HEK293 (cell line): ENCODE results near the gene PNMA8A.

Experiments
- CTCF ChIA-PET: fragments of 350-600 bp; formaldehyde crosslinking; extraction: SDS; loops from one replicate; lab custom pipeline; 2021; ENCODE audit warnings: antibody characterized with exemption; lab: Yijun Ruan, JAX
- POLR2A ChIA-PET: fragments of 300-600 bp; formaldehyde crosslinking; extraction: SDS; loops from one replicate; lab custom pipeline; 2020; ENCODE audit warnings: antibody characterized with exemption, inconsistent platforms; lab: Yijun Ruan, JAX
- H3K27ac ChIP-seq: fragments of 200-500 bp; sonication (Bioruptor generic); 2 replicates; pipeline ENCODE4 v1.5.1; 2014; ENCODE audit warnings: low read depth, low read length, control low read depth, inconsistent platforms; ENCODE audit errors: extremely low read depth
- H3K36me3 ChIP-seq, 2 experiments: fragments of 200-500 bp in 1 of 2; sonication (Bioruptor generic) in 1 of 2; 1 replicate in 1 of 2; 2 replicates in 1 of 2; pipeline ENCODE4 v1.5.1; 2014 to 2017; ENCODE audit warnings: inconsistent platforms in 2 of 2, low read length in 2 of 2; ENCODE audit not compliant: control insufficient read depth in 2 of 2, insufficient read depth in 1 of 2
- H3K4me1 ChIP-seq: fragments of 200-500 bp; sonication (Bioruptor generic); 2 replicates; pipeline ENCODE4 v1.5.1; 2014; ENCODE audit warnings: mild to moderate bottlenecking, low read length, inconsistent platforms; ENCODE audit not compliant: control insufficient read depth, insufficient read depth
- H3K4me3 ChIP-seq: 2 replicates; pipeline ENCODE4 v1.5.1; 2011; ENCODE audit warnings: low read depth, mild to moderate bottlenecking, control low read depth, low read length, moderate library complexity
- H3K9me3 ChIP-seq: fragments of 200-500 bp; sonication (Bioruptor generic); 2 replicates; pipeline ENCODE4 v1.5.1; 2014; ENCODE audit warnings: low read depth, low read length, inconsistent platforms; ENCODE audit not compliant: control insufficient read depth, insufficient read depth
- BCL11A ChIP-seq: fragments of 450-650 bp; formaldehyde crosslinking; IDR thresholded peaks from 2 replicates; pipeline ENCODE4 v1.5.1; 2016; ENCODE audit warnings: low read depth, missing biosample characterization, missing genetic modification characterization
- GLI4 ChIP-seq: fragments of 450-650 bp; formaldehyde crosslinking; IDR thresholded peaks from 2 replicates; pipeline ENCODE4 v1.5.1; 2016; ENCODE audit warnings: missing biosample characterization, missing genetic modification characterization
- KLF10 ChIP-seq: fragments of 450-650 bp; IDR thresholded peaks from 2 replicates; pipeline ENCODE4 v1.5.1; 2018; ENCODE audit warnings: missing biosample characterization, mild to moderate bottlenecking, missing genetic modification characterization
- KLF7 ChIP-seq: fragments of 450-650 bp; formaldehyde crosslinking; IDR thresholded peaks from 2 replicates; pipeline ENCODE4 v1.5.1; 2016; ENCODE audit warnings: missing biosample characterization, missing genetic modification characterization, borderline replicate concordance
- SCRT2 ChIP-seq: fragments of 450-650 bp; formaldehyde crosslinking; IDR thresholded peaks from 2 replicates; pipeline ENCODE4 v1.5.1; 2016; ENCODE audit warnings: missing biosample characterization, missing genetic modification characterization
- SP7 ChIP-seq: fragments of 450-650 bp; formaldehyde crosslinking; IDR thresholded peaks from 2 replicates; pipeline ENCODE4 v1.5.1; 2016; ENCODE audit warnings: missing biosample characterization, missing genetic modification characterization
- ZBTB1 ChIP-seq: fragments of 450-650 bp; formaldehyde crosslinking; IDR thresholded peaks from 2 replicates; pipeline ENCODE4 v1.5.1; 2016; ENCODE audit warnings: missing biosample characterization, missing genetic modification characterization
- ZBTB17 ChIP-seq: fragments of 450-650 bp; formaldehyde crosslinking; IDR thresholded peaks from 2 replicates; pipeline ENCODE4 v1.5.1; 2016; ENCODE audit warnings: missing biosample characterization, missing genetic modification characterization
- ZBTB21 ChIP-seq: fragments of 450-650 bp; formaldehyde crosslinking; IDR thresholded peaks from 2 replicates; pipeline ENCODE4 v1.5.1; 2017; ENCODE audit warnings: missing biosample characterization, missing genetic modification characterization
- ZNF202 ChIP-seq: fragments of 450-650 bp; formaldehyde crosslinking; IDR thresholded peaks from 2 replicates; pipeline ENCODE4 v1.5.1; 2016; ENCODE audit warnings: missing biosample characterization, missing genetic modification characterization, borderline replicate concordance
- ZNF23 ChIP-seq: fragments of 450-650 bp; formaldehyde crosslinking; IDR thresholded peaks from 2 replicates; pipeline ENCODE4 v1.5.1; 2016; ENCODE audit warnings: missing biosample characterization, missing genetic modification characterization, borderline replicate concordance
- ZNF24 ChIP-seq: fragments of 450-650 bp; formaldehyde crosslinking; IDR thresholded peaks from 2 replicates; pipeline ENCODE4 v1.5.1; 2016; ENCODE audit warnings: missing biosample characterization, missing genetic modification characterization
- ZNF311 ChIP-seq: fragments of 450-650 bp; formaldehyde crosslinking; IDR thresholded peaks from 2 replicates; pipeline ENCODE4 v1.5.1; 2017; ENCODE audit warnings: missing biosample characterization, missing genetic modification characterization, borderline replicate concordance
- ZNF423 ChIP-seq: fragments of 450-650 bp; formaldehyde crosslinking; IDR thresholded peaks from 2 replicates; pipeline ENCODE4 v1.5.1; 2016; ENCODE audit warnings: missing biosample characterization, missing genetic modification characterization
- ZNF426 ChIP-seq: fragments of 450-650 bp; formaldehyde crosslinking; IDR thresholded peaks from 2 replicates; pipeline ENCODE4 v1.5.1; 2017; ENCODE audit warnings: missing biosample characterization, missing genetic modification characterization, mild to moderate bottlenecking, inconsistent platforms, moderate library complexity
- ZNF433 ChIP-seq: fragments of 450-650 bp; formaldehyde crosslinking; IDR thresholded peaks from 2 replicates; pipeline ENCODE4 v1.5.1; 2016; ENCODE audit warnings: missing biosample characterization, missing genetic modification characterization, low read depth
- ZNF501 ChIP-seq: fragments of 450-650 bp; formaldehyde crosslinking; IDR thresholded peaks from 2 replicates; pipeline ENCODE4 v1.5.1; 2016; ENCODE audit warnings: missing biosample characterization, missing genetic modification characterization
- ZNF510 ChIP-seq: fragments of 450-650 bp; formaldehyde crosslinking; IDR thresholded peaks from 2 replicates; pipeline ENCODE4 v1.5.1; 2018; ENCODE audit warnings: mild to moderate bottlenecking, missing genetic modification characterization, missing biosample characterization; ENCODE audit not compliant: insufficient replicate concordance
- ZNF549 ChIP-seq: fragments of 450-650 bp; IDR thresholded peaks from 2 replicates; pipeline ENCODE4 v1.5.1; 2018; ENCODE audit warnings: missing biosample characterization, missing genetic modification characterization, mild to moderate bottlenecking, inconsistent platforms, moderate library complexity
- ZNF610 ChIP-seq: fragments of 450-650 bp; formaldehyde crosslinking; IDR thresholded peaks from 2 replicates; pipeline ENCODE4 v1.5.1; 2016; ENCODE audit warnings: missing biosample characterization, missing genetic modification characterization, borderline replicate concordance
- ZNF776 ChIP-seq: fragments of 450-650 bp; formaldehyde crosslinking; IDR thresholded peaks from 2 replicates; pipeline ENCODE4 v1.5.0; 2017; ENCODE audit warnings: missing biosample characterization, missing genetic modification characterization, borderline replicate concordance
- TF ChIP-seq, protein P1 (sequence below): fragments of 450-650 bp; formaldehyde crosslinking; IDR thresholded peaks from 2 replicates; pipeline ENCODE4 v1.5.1; 2017; ENCODE audit warnings: missing biosample characterization, missing genetic modification characterization
- TF ChIP-seq, protein P2 (sequence below): fragments of 450-650 bp; formaldehyde crosslinking; IDR thresholded peaks from 2 replicates; pipeline ENCODE4 v1.5.1; 2016; ENCODE audit warnings: missing biosample characterization, missing genetic modification characterization
- TF ChIP-seq, protein P3 (sequence below): fragments of 450-650 bp; formaldehyde crosslinking; IDR thresholded peaks from 2 replicates; pipeline ENCODE4 v1.5.1; 2016; ENCODE audit warnings: missing biosample characterization, missing genetic modification characterization

PNMA8A gene

DNA sequence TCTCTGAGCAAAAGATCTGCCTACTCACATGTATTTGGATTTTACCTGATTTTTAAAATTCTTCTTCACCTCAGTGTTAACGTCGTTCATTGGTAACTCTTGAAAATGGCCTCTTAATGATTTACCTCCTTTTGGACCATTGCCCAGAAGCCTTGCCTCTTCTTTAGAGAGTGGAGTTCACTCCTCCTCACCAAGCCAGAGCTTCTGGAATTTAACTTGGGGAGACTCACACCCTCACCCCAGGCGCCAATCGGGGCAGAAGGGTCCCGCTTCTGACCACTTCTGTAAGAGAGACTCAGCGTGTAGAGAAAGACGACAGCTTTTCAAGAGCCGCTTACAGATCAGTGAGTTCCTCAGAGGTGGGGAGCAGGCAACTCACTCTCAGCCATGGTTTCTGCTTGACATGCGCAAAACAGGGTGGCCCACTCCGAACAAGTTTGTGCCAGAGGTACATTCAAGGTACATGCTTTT is 45.3 kb downstream of the PNMA8A start:
- peak overlapping the region; percentile 30 for H3K4me3 ChIP-seq
- H3K9me3 ChIP-seq: no peaks in the 10 kb centered on the region
- ChIA-PET CTCF (interaction anchor here (0.9 to 1.7 kb wide), 3 partner anchors 8 to 350 kb away, joined by 3 to 6 read pairs (median 3); no protein-coding TSS in a partner anchor), POLR2A (interaction anchor here (2.3 kb wide), 1 partner anchor 13 kb away, joined by 10 read pairs; the partner anchor contains the start of gene CCDC8)
- H3K27ac ChIP-seq: no peak overlapping the region; the same call in 1 of the 2 replicates
- H3K36me3 ChIP-seq: no peaks in the 10 kb centered on the region
- TF ChIP-seq, protein P1, sequence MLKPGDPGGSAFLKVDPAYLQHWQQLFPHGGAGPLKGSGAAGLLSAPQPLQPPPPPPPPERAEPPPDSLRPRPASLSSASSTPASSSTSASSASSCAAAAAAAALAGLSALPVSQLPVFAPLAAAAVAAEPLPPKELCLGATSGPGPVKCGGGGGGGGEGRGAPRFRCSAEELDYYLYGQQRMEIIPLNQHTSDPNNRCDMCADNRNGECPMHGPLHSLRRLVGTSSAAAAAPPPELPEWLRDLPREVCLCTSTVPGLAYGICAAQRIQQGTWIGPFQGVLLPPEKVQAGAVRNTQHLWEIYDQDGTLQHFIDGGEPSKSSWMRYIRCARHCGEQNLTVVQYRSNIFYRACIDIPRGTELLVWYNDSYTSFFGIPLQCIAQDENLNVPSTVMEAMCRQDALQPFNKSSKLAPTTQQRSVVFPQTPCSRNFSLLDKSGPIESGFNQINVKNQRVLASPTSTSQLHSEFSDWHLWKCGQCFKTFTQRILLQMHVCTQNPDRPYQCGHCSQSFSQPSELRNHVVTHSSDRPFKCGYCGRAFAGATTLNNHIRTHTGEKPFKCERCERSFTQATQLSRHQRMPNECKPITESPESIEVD: no peak
- TF ChIP-seq KLF7 (tag by site-specific recombination) (no peak), ZNF423 (tag by site-specific recombination) (no peak), ZNF610 (tag by site-specific recombination) (no peak), ZNF23 (tag by site-specific recombination) (no peak), ZNF433 (tag by site-specific recombination) (no peak), ZNF776 (tag by site-specific recombination) (no peak), SP7 (tag by site-specific recombination) (no peak), GLI4 (tag by site-specific recombination) (no peak), BCL11A (tag by site-specific recombination) (no peak), SCRT2 (tag by site-specific recombination) (no peak), ZNF549 (tag by site-specific recombination) (no peak), KLF10 (tag by site-specific recombination) (no peak), ZBTB1 (tag by site-specific recombination) (no peak), ZNF510 (tag by site-specific recombination) (no peak), ZNF426 (tag by site-specific recombination) (no peak)
- TF ChIP-seq, protein P2, sequence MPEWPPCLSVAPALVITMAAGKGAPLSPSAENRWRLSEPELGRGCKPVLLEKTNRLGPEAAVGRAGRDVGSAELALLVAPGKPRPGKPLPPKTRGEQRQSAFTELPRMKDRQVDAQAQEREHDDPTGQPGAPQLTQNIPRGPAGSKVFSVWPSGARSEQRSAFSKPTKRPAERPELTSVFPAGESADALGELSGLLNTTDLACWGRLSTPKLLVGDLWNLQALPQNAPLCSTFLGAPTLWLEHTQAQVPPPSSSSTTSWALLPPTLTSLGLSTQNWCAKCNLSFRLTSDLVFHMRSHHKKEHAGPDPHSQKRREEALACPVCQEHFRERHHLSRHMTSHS: no peak
- peaks cover 7% of the 10 kb centered on the region for H3K4me1 ChIP-seq

DNA sequence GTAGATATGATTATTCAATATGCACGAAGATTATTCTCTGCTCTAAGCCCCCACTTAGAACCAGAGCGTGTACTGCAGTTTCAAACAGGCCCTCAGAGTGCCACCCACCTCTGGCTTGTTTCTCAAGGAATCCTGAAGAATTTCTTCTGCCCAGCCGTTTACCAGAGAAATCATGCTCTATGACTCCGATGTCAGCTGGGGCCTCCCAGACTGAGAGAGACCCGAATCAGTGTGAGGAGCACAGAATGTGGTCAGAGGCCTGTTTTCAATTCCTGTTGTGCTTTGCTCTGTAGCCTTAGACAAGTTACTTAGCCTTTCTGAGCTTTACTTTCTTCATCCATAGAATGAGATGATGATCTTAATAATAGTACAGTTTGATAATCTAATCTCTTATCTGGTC is 48.2 kb downstream of the PNMA8A start:
- no peaks in the 10 kb centered on the region for H3K9me3 ChIP-seq
- peaks cover 7% of the 10 kb centered on the region for H3K4me1 ChIP-seq
- no peak overlapping the region for H3K27ac ChIP-seq
- no peaks in the 10 kb centered on the region for H3K36me3 ChIP-seq
- ChIA-PET CTCF (interaction anchor here (0.6 kb wide), 1 partner anchor 28 kb away, joined by 4 read pairs; no protein-coding TSS in a partner anchor), POLR2A (no interaction called here)
- no peak overlapping the region for H3K4me3 ChIP-seq
- no peak for TF ChIP-seq ZNF311 (tag by site-specific recombination)
- no peak for TF ChIP-seq ZNF202 (tag by site-specific recombination)
- no peak for TF ChIP-seq ZBTB21 (tag by site-specific recombination)
- TF ChIP-seq ZNF24 (tag by site-specific recombination): no peak
- TF ChIP-seq ZBTB17 (tag by site-specific recombination): 0 out of 2 replicates have a peak, but pooled peaks have one; percentile 28
- no peak for TF ChIP-seq ZNF549 (tag by site-specific recombination)
- no peak for TF ChIP-seq ZNF501 (tag by site-specific recombination)
- TF ChIP-seq, protein P3, sequence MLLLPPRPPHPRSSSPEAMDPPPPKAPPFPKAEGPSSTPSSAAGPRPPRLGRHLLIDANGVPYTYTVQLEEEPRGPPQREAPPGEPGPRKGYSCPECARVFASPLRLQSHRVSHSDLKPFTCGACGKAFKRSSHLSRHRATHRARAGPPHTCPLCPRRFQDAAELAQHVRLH (tag by site-specific recombination): no peak
